WTC11 (cell line): ENCODE measurements around the gene SLC26A5. TPM values are rescaled to one million over a fixed set of nuclear protein-coding genes. Genes with fewer than 3 reads are reported as not detected.

ENCODE experiments used
- ATAC-seq: fragments of 200-7000 bp; cut with Tn5 transposase; 2 replicates; pipeline ENCODE4 v1.10.0; 2021; ENCODE audit warnings: mild to moderate bottlenecking, moderate library complexity
- CTCF ChIA-PET: fragments of 300-600 bp; sonication (Branson Sonifier 250); formaldehyde crosslinking; loops from one replicate; lab custom pipeline; 2021; ENCODE audit warnings: antibody characterized with exemption; lab: Charles Lee
- POLR2A ChIA-PET: fragments of 350-600 bp; sonication (Branson Sonifier 250); formaldehyde crosslinking; loops from one replicate; lab custom pipeline; 2021; ENCODE audit warnings: antibody characterized with exemption; lab: Charles Lee
- DNase-seq: peaks from one replicate; pipeline ENCODE4 v3.0.0; 2021; ENCODE audit warnings: low spot score
- H3K27ac Mint-ChIP-seq: 2 replicates; pipeline ENCODE4 v1.8.0; 2021; ENCODE audit warnings: mixed read lengths
- H3K27me3 Mint-ChIP-seq: 2 replicates; pipeline ENCODE4 v1.8.0; 2021; ENCODE audit warnings: low read depth, mild to moderate bottlenecking, moderate library complexity, mixed read lengths
- H3K36me3 Mint-ChIP-seq: 2 replicates; pipeline ENCODE4 v1.8.0; 2021; ENCODE audit warnings: mixed read lengths
- H3K4me1 Mint-ChIP-seq: 2 replicates; pipeline ENCODE4 v1.8.0; 2022; ENCODE audit warnings: mixed read lengths
- H3K4me3 Mint-ChIP-seq: 2 replicates; pipeline ENCODE4 v1.8.0; 2021; ENCODE audit warnings: mild to moderate bottlenecking, moderate library complexity, mixed read lengths
- H3K9me3 Mint-ChIP-seq: 2 replicates; pipeline ENCODE4 v1.8.0; 2021; ENCODE audit warnings: mixed read lengths
- ESRRA ChIP-seq: sonication (generic); formaldehyde crosslinking; IDR thresholded peaks from 2 replicates; pipeline ENCODE4 v1.8.1; 2022; ENCODE audit warnings: mild to moderate bottlenecking, missing genetic modification reagents, borderline replicate concordance
- FOXJ3 ChIP-seq: sonication (generic); formaldehyde crosslinking; IDR thresholded peaks from 2 replicates; pipeline ENCODE4 v1.9.0; 2021; ENCODE audit warnings: missing genetic modification reagents, mild to moderate bottlenecking, borderline replicate concordance
- GTF2I ChIP-seq: fragments of 250-450 bp; sonication (Bioruptor Pico); conservative IDR thresholded peaks from 2 replicates; pipeline ENCODE4 v1.4.0; 2021; ENCODE audit warnings: mild to moderate bottlenecking
- IRF2 ChIP-seq: sonication (generic); formaldehyde crosslinking; IDR thresholded peaks from 2 replicates; pipeline ENCODE4 v1.8.0; 2022; ENCODE audit warnings: low read depth, missing genetic modification reagents, borderline replicate concordance
- JUN ChIP-seq: sonication (generic); formaldehyde crosslinking; IDR thresholded peaks from 2 replicates; pipeline ENCODE4 v1.8.0; 2023; ENCODE audit warnings: mild to moderate bottlenecking, missing genetic modification reagents
- NFYB ChIP-seq: sonication (generic); formaldehyde crosslinking; conservative IDR thresholded peaks from 2 replicates; pipeline ENCODE4 v1.8.0; 2022; ENCODE audit warnings: low read depth, missing genetic modification reagents
- RORB ChIP-seq: fragments of 250-450 bp; sonication (Bioruptor Pico); IDR thresholded peaks from 2 replicates; pipeline ENCODE4 v1.9.0; 2021; ENCODE audit warnings: mild to moderate bottlenecking
- SMAD3 ChIP-seq: sonication (generic); formaldehyde crosslinking; IDR thresholded peaks from 2 replicates; pipeline ENCODE4 v1.8.0; 2022; ENCODE audit warnings: missing genetic modification reagents, mild to moderate bottlenecking, borderline replicate concordance
- SOX15 ChIP-seq: fragments of 250-450 bp; sonication (Bioruptor Pico); IDR thresholded peaks from 2 replicates; pipeline ENCODE4 v1.9.0; 2021; ENCODE audit warnings: mild to moderate bottlenecking
- TEAD4 ChIP-seq: sonication (generic); formaldehyde crosslinking; IDR thresholded peaks from 2 replicates; pipeline ENCODE4 v1.8.0; 2022; ENCODE audit warnings: mild to moderate bottlenecking, missing genetic modification reagents
- TP53 ChIP-seq: sonication (generic); formaldehyde crosslinking; IDR thresholded peaks from 2 replicates; pipeline ENCODE4 v1.8.1; 2023; ENCODE audit warnings: mild to moderate bottlenecking, missing genetic modification reagents
- ZBTB21 ChIP-seq: sonication (generic); formaldehyde crosslinking; IDR thresholded peaks from 2 replicates; pipeline ENCODE4 v1.8.1; 2023; ENCODE audit warnings: mild to moderate bottlenecking, missing genetic modification reagents, borderline replicate concordance
- ZNF263 ChIP-seq: sonication (generic); formaldehyde crosslinking; IDR thresholded peaks from 2 replicates; pipeline ENCODE4 v1.8.1; 2022; ENCODE audit warnings: low read depth, mild to moderate bottlenecking, moderate library complexity, missing genetic modification reagents
- ZNF317 ChIP-seq: sonication (generic); formaldehyde crosslinking; IDR thresholded peaks from 2 replicates; pipeline ENCODE4 v1.8.1; 2023; ENCODE audit warnings: low read depth, mild to moderate bottlenecking, moderate library complexity, missing genetic modification reagents, borderline replicate concordance
- total RNA-seq: library from RNA; stranded (reverse); gene quantifications from 3 replicates; pipeline ENCODE4 v1.2.3, GENCODE V29; 2021
- TF ChIP-seq, protein P1 (sequence below): sonication (generic); formaldehyde crosslinking; IDR thresholded peaks from 2 replicates; pipeline ENCODE4 v1.8.0; 2022; ENCODE audit warnings: mild to moderate bottlenecking, missing genetic modification reagents
- TF ChIP-seq, protein P2 (sequence below): fragments of 250-450 bp; sonication (Bioruptor Pico); IDR thresholded peaks from 2 replicates; pipeline ENCODE4 v1.9.0; 2021; ENCODE audit warnings: mild to moderate bottlenecking, borderline replicate concordance
- TF ChIP-seq, protein P3 (sequence below): sonication (generic); formaldehyde crosslinking; IDR thresholded peaks from 2 replicates; pipeline ENCODE4 v1.8.0; 2022; ENCODE audit warnings: missing genetic modification reagents
- TF ChIP-seq, protein P4 (sequence below): sonication (generic); formaldehyde crosslinking; IDR thresholded peaks from 2 replicates; pipeline ENCODE4 v1.8.1; 2022; ENCODE audit warnings: missing genetic modification reagents, borderline replicate concordance
- TF ChIP-seq, protein P5 (sequence below): sonication (generic); formaldehyde crosslinking; IDR thresholded peaks from 2 replicates; pipeline ENCODE4 v1.8.1; 2022; ENCODE audit warnings: low read depth, mild to moderate bottlenecking, moderate library complexity, missing genetic modification reagents, borderline replicate concordance

The SLC26A5 gene
- total RNA-seq, 1 experiment from 2014 or later: 0.15 TPM

DNA sequence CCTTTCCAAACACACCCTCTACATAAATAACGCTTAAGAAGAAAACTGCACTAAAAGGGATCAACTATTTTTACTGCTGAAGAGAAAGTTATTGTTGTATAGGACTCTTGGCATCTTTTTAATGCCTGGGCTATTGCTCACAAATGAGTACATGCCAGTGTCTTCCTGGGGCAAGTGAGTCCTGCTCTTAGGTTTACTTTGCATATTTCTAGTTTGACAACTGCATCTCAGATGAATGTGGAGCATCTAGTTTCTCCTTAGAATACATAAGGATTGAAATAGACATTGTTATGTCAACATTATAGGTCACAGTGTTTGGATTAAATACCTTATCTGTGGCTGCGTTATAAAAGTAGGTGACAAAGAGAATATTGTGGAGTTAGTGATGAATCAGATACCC lies 54.0 kb downstream of the SLC26A5 start:
- Mint-ChIP-seq H3K4me3 (no peak overlapping the region), H3K9me3 (peaks cover 4% of the 10 kb centered on the region; the same call in 1 of the 2 replicates), H3K27me3 (no peaks in the 10 kb centered on the region), H3K36me3 (no peaks in the 10 kb centered on the region), H3K27ac (no peak overlapping the region), H3K4me1 (no peaks in the 10 kb centered on the region)
- TF ChIP-seq TEAD4 (CRISPR knock-in tag) (no peak), ZNF317 (no peak), SMAD3 (CRISPR knock-in tag) (no peak), RORB (no peak), ZBTB21 (no peak), GTF2I (CRISPR knock-in tag) (no peak), FOXJ3 (CRISPR knock-in tag) (no peak), ZNF263 (no peak), TP53 (no peak), SOX15 (no peak), IRF2 (CRISPR knock-in tag) (no peak)
- TF ChIP-seq, protein P1, sequence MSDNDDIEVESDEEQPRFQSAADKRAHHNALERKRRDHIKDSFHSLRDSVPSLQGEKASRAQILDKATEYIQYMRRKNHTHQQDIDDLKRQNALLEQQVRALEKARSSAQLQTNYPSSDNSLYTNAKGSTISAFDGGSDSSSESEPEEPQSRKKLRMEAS (CRISPR knock-in tag): no peak
- TF ChIP-seq, protein P2, sequence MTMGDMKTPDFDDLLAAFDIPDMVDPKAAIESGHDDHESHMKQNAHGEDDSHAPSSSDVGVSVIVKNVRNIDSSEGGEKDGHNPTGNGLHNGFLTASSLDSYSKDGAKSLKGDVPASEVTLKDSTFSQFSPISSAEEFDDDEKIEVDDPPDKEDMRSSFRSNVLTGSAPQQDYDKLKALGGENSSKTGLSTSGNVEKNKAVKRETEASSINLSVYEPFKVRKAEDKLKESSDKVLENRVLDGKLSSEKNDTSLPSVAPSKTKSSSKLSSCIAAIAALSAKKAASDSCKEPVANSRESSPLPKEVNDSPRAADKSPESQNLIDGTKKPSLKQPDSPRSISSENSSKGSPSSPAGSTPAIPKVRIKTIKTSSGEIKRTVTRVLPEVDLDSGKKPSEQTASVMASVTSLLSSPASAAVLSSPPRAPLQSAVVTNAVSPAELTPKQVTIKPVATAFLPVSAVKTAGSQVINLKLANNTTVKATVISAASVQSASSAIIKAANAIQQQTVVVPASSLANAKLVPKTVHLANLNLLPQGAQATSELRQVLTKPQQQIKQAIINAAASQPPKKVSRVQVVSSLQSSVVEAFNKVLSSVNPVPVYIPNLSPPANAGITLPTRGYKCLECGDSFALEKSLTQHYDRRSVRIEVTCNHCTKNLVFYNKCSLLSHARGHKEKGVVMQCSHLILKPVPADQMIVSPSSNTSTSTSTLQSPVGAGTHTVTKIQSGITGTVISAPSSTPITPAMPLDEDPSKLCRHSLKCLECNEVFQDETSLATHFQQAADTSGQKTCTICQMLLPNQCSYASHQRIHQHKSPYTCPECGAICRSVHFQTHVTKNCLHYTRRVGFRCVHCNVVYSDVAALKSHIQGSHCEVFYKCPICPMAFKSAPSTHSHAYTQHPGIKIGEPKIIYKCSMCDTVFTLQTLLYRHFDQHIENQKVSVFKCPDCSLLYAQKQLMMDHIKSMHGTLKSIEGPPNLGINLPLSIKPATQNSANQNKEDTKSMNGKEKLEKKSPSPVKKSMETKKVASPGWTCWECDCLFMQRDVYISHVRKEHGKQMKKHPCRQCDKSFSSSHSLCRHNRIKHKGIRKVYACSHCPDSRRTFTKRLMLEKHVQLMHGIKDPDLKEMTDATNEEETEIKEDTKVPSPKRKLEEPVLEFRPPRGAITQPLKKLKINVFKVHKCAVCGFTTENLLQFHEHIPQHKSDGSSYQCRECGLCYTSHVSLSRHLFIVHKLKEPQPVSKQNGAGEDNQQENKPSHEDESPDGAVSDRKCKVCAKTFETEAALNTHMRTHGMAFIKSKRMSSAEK: no peak
- TF ChIP-seq, protein P3, sequence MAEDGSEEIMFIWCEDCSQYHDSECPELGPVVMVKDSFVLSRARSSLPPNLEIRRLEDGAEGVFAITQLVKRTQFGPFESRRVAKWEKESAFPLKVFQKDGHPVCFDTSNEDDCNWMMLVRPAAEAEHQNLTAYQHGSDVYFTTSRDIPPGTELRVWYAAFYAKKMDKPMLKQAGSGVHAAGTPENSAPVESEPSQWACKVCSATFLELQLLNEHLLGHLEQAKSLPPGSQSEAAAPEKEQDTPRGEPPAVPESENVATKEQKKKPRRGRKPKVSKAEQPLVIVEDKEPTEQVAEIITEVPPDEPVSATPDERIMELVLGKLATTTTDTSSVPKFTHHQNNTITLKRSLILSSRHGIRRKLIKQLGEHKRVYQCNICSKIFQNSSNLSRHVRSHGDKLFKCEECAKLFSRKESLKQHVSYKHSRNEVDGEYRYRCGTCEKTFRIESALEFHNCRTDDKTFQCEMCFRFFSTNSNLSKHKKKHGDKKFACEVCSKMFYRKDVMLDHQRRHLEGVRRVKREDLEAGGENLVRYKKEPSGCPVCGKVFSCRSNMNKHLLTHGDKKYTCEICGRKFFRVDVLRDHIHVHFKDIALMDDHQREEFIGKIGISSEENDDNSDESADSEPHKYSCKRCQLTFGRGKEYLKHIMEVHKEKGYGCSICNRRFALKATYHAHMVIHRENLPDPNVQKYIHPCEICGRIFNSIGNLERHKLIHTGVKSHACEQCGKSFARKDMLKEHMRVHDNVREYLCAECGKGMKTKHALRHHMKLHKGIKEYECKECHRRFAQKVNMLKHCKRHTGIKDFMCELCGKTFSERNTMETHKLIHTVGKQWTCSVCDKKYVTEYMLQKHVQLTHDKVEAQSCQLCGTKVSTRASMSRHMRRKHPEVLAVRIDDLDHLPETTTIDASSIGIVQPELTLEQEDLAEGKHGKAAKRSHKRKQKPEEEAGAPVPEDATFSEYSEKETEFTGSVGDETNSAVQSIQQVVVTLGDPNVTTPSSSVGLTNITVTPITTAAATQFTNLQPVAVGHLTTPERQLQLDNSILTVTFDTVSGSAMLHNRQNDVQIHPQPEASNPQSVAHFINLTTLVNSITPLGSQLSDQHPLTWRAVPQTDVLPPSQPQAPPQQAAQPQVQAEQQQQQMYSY: no peak
- TF ChIP-seq, protein P4, sequence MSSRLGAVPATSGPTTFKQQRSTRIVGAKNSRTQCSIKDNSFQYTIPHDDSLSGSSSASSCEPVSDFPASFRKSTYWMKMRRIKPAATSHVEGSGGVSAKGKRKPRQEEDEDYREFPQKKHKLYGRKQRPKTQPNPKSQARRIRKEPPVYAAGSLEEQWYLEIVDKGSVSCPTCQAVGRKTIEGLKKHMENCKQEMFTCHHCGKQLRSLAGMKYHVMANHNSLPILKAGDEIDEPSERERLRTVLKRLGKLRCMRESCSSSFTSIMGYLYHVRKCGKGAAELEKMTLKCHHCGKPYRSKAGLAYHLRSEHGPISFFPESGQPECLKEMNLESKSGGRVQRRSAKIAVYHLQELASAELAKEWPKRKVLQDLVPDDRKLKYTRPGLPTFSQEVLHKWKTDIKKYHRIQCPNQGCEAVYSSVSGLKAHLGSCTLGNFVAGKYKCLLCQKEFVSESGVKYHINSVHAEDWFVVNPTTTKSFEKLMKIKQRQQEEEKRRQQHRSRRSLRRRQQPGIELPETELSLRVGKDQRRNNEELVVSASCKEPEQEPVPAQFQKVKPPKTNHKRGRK: no peak
- ATAC-seq (no peak), DNase-seq (no peak)
- CTCF ChIA-PET: no interaction called here
- POLR2A ChIA-PET: no interaction called here

DNA sequence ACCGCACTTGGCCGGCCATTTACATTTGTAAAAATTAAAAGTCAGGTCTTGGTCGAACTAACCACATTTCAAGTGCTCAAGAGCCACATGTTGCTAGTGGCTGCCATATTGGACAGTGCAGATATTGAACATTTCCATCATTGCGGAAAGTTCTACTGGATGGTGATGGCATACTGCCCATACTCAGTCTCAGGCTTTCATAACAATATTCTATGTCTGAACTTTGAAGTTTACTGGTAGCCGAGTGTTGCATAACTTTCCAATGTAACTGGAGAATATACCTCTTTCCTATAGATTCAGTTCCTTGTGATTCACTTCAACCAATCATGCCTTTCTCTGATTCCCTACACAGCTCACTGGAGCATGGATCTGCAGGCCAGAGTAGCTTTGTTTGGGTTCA lies 54.9 kb downstream of the SLC26A5 start:
- POLR2A ChIA-PET: no interaction called here
- H3K9me3 Mint-ChIP-seq: no peaks in the 10 kb centered on the region
- no peaks in the 10 kb centered on the region for H3K4me1 Mint-ChIP-seq
- no peaks in the 10 kb centered on the region for H3K36me3 Mint-ChIP-seq
- H3K27ac Mint-ChIP-seq: no peak overlapping the region
- no peak overlapping the region for H3K4me3 Mint-ChIP-seq
- DNase-seq: no peak
- no peaks in the 10 kb centered on the region for H3K27me3 Mint-ChIP-seq
- CTCF ChIA-PET: no interaction called here
- ATAC-seq: no peak
- TF ChIP-seq ZNF317: no peak
- TF ChIP-seq, protein P3: no peak
- TF ChIP-seq ESRRA (CRISPR knock-in tag): no peak
- TF ChIP-seq, protein P5, sequence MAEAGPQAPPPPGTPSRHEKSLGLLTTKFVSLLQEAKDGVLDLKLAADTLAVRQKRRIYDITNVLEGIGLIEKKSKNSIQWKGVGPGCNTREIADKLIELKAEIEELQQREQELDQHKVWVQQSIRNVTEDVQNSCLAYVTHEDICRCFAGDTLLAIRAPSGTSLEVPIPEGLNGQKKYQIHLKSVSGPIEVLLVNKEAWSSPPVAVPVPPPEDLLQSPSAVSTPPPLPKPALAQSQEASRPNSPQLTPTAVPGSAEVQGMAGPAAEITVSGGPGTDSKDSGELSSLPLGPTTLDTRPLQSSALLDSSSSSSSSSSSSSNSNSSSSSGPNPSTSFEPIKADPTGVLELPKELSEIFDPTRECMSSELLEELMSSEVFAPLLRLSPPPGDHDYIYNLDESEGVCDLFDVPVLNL (CRISPR knock-in tag): no peak
- no peak for TF ChIP-seq NFYB (CRISPR knock-in tag)
- TF ChIP-seq JUN (CRISPR knock-in tag): no peak
- TF ChIP-seq ZBTB21: no peak
